H1 (cell line): ENCODE data around the gene HACD2. TPM values are rescaled to one million over a fixed set of nuclear protein-coding genes. Genes with fewer than 3 reads are reported as not detected.

Source experiments
- CTCF ChIA-PET: fragments of 300-600 bp; sonication (Branson Sonifier 250); formaldehyde crosslinking; loops from one replicate; lab custom pipeline; 2021; ENCODE audit not compliant: partially characterized antibody; lab: Charles Lee
- POLR2A ChIA-PET: fragments of 300-600 bp; sonication (Branson Sonifier 250); formaldehyde crosslinking; loops from one replicate; lab custom pipeline; 2021; ENCODE audit warnings: inconsistent platforms; ENCODE audit not compliant: partially characterized antibody; lab: Charles Lee
- DNase-seq, 2 experiments: peaks; one replicate each; pipeline versions ENCODE4 v3.0.0 to v3.0.0-alpha.2; 2010 to 2022; ENCODE audit warnings: low spot score in 2 of 2, low read depth in 1 of 2, mixed read lengths in 1 of 2
- FAIRE-seq: peaks from 2 replicates; lab custom pipeline; 2011; peaks lifted over from hg19 to GRCh38; lab: Jason Lieb, UNC
- H2AFZ ChIP-seq: 2 replicates; pipeline ENCODE4 v1.8.1; 2012; ENCODE audit warnings: low read length, inconsistent platforms
- H2AK5ac ChIP-seq: 2 replicates; pipeline ENCODE4 v1.6.1; 2013; ENCODE audit warnings: low read depth, low read length
- H2BK120ac ChIP-seq: replicated peaks from 2 replicates; pipeline ENCODE3; 2013; ENCODE audit warnings: low read depth, low read length, inconsistent platforms
- H2BK12ac ChIP-seq: 2 replicates; pipeline ENCODE4 v1.6.1; 2013; ENCODE audit warnings: low read depth, low read length
- H2BK15ac ChIP-seq: 2 replicates; pipeline ENCODE4 v1.6.1; 2013; ENCODE audit warnings: low read length
- H2BK20ac ChIP-seq: 2 replicates; pipeline ENCODE4 v1.6.1; 2013; ENCODE audit warnings: low read length
- H2BK5ac ChIP-seq: 2 replicates; pipeline ENCODE4 v1.6.1; 2013; ENCODE audit warnings: low read depth, low read length
- H3K14ac ChIP-seq: 2 replicates; pipeline ENCODE4 v1.6.1; 2013; ENCODE audit warnings: inconsistent platforms; ENCODE audit not compliant: insufficient read length
- H3K18ac ChIP-seq: 2 replicates; pipeline ENCODE4 v1.6.1; 2013; ENCODE audit warnings: low read length; ENCODE audit errors: extremely low read depth
- H3K23ac ChIP-seq: 2 replicates; pipeline ENCODE4 v1.6.1; 2013; ENCODE audit warnings: inconsistent platforms; ENCODE audit not compliant: insufficient read length
- H3K23me2 ChIP-seq: 2 replicates; pipeline ENCODE4 v1.6.1; 2013; ENCODE audit warnings: low read depth, low read length
- H3K27ac ChIP-seq: 2 replicates; pipeline ENCODE4 v1.6.1; 2011; ENCODE audit warnings: low read depth, low read length, inconsistent platforms
- H3K27me3 ChIP-seq, 4 experiments: replicated peaks in 1 of 4; 1 replicate in 1 of 4; 2 replicates in 3 of 4; pipeline versions ENCODE4 v1.6.1 to v1.8.1; 2011 to 2013; ENCODE audit warnings: low read length in 3 of 4, mild to moderate bottlenecking in 3 of 4, inconsistent platforms in 2 of 4, mixed read lengths in 2 of 4, moderate library complexity in 1 of 4; ENCODE audit not compliant: control insufficient read depth in 3 of 4, insufficient read depth in 3 of 4; ENCODE audit errors: extremely low read depth in 1 of 4
- H3K36me3 ChIP-seq, 4 experiments: 2 replicates each; pipeline versions ENCODE4 v1.6.1 to v1.8.1; 2011 to 2013; ENCODE audit warnings: mild to moderate bottlenecking in 4 of 4, low read length in 3 of 4, moderate library complexity in 2 of 4, control low read depth in 1 of 4, inconsistent platforms in 1 of 4; ENCODE audit not compliant: insufficient read depth in 4 of 4, control insufficient read depth in 2 of 4
- H3K4ac ChIP-seq: replicated peaks from 2 replicates; pipeline ENCODE3; 2013; ENCODE audit warnings: low read length, low read depth, mixed read lengths, inconsistent platforms; ENCODE audit not compliant: insufficient read length
- H3K4me1 ChIP-seq, 4 experiments: replicated peaks in 1 of 4; 1 replicate in 1 of 4; 2 replicates in 3 of 4; pipeline versions ENCODE4 v1.6.1 to v1.8.1; 2011 to 2013; ENCODE audit warnings: low read length in 3 of 4, inconsistent platforms in 2 of 4, mixed read lengths in 1 of 4; ENCODE audit not compliant: insufficient read depth in 4 of 4, control insufficient read depth in 3 of 4
- H3K4me2 ChIP-seq, 2 experiments: 2 replicates each; pipeline versions ENCODE4 v1.6.1 to v1.8.1; 2011 to 2013; ENCODE audit warnings: low read depth in 2 of 2, low read length in 2 of 2, control low read depth in 1 of 2, inconsistent platforms in 1 of 2, mild to moderate bottlenecking in 1 of 2; ENCODE audit not compliant: insufficient read depth in 1 of 2
- H3K4me3 ChIP-seq, 4 experiments: fragments of 200-600, 300-600 bp in 1 of 4; sonication (generic), shearing (Covaris generic), sonication (Bioruptor Twin) in 1 of 4; 2 replicates each; pipeline versions ENCODE4 v1.5.1 to v1.8.1; 2011 to 2016; ENCODE audit warnings: low read length in 4 of 4, low read depth in 3 of 4, control low read depth in 2 of 4, inconsistent platforms in 2 of 4, mild to moderate bottlenecking in 2 of 4, mixed read lengths in 1 of 4, moderate library complexity in 1 of 4; ENCODE audit not compliant: insufficient read depth in 2 of 4; ENCODE audit errors: extremely low read depth in 1 of 4
- H3K56ac ChIP-seq: replicated peaks from 2 replicates; pipeline ENCODE3; 2013; ENCODE audit warnings: low read depth, mild to moderate bottlenecking, mixed read lengths, low read length, inconsistent platforms; ENCODE audit not compliant: insufficient read length
- H3K79me1 ChIP-seq: 2 replicates; pipeline ENCODE4 v1.6.1; 2013; ENCODE audit warnings: low read depth, low read length, control low read depth
- H3K79me2 ChIP-seq, 2 experiments: 2 replicates each; pipeline versions ENCODE4 v1.6.1 to v1.8.1; 2012 to 2013; ENCODE audit warnings: low read length in 2 of 2, mild to moderate bottlenecking in 2 of 2, inconsistent platforms in 1 of 2; ENCODE audit not compliant: insufficient read depth in 2 of 2, control insufficient read depth in 1 of 2
- H3K9ac ChIP-seq, 4 experiments: replicated peaks in 1 of 4; 1 replicate in 1 of 4; 2 replicates in 3 of 4; pipeline versions ENCODE4 v1.6.1 to v1.8.1; 2011 to 2013; ENCODE audit warnings: low read depth in 3 of 4, low read length in 3 of 4, control low read depth in 2 of 4, mild to moderate bottlenecking in 2 of 4, moderate library complexity in 2 of 4, inconsistent platforms in 1 of 4; ENCODE audit errors: extremely low read depth in 1 of 4
- H3K9me3 ChIP-seq, 2 experiments: 2 replicates each; pipeline versions ENCODE4 v1.6.1 to v1.8.1; 2012 to 2013; ENCODE audit warnings: mild to moderate bottlenecking in 2 of 2, moderate library complexity in 2 of 2, control low read depth in 1 of 2, inconsistent platforms in 1 of 2, low read depth in 1 of 2, low read length in 1 of 2, mixed read lengths in 1 of 2; ENCODE audit not compliant: insufficient read depth in 2 of 2
- H4K20me1 ChIP-seq, 2 experiments: replicated peaks in 1 of 2; 2 replicates each; pipeline versions ENCODE3 to v1.8.1; 2011 to 2013; ENCODE audit warnings: inconsistent platforms in 2 of 2, low read length in 2 of 2, mild to moderate bottlenecking in 1 of 2; ENCODE audit not compliant: insufficient read depth in 2 of 2, control insufficient read depth in 1 of 2
- H4K5ac ChIP-seq: 2 replicates; pipeline ENCODE4 v1.6.1; 2013; ENCODE audit warnings: low read length, low read depth, mixed read lengths, inconsistent platforms; ENCODE audit not compliant: insufficient read length
- H4K8ac ChIP-seq: 2 replicates; pipeline ENCODE4 v1.8.0; 2013; ENCODE audit warnings: mild to moderate bottlenecking, moderate library complexity, low read length, inconsistent platforms; ENCODE audit not compliant: insufficient read depth; ENCODE audit errors: extremely low read depth
- H4K91ac ChIP-seq: replicated peaks from 2 replicates; pipeline ENCODE3; 2013; ENCODE audit warnings: low read length, mixed read lengths, inconsistent platforms; ENCODE audit not compliant: insufficient read length
- CHD1 ChIP-seq: IDR thresholded peaks from 2 replicates; pipeline ENCODE4 v1.6.1; 2012; ENCODE audit warnings: low read depth, low read length, improper control_type of control experiment
- CREB1 ChIP-seq: IDR thresholded peaks from 2 replicates; pipeline ENCODE4 v1.6.1; 2012; ENCODE audit warnings: inconsistent platforms
- FOSL1 ChIP-seq: IDR thresholded peaks from 2 replicates; pipeline ENCODE4 v1.6.1; 2011; ENCODE audit warnings: mild to moderate bottlenecking, low read depth, low read length, moderate library complexity; ENCODE audit not compliant: insufficient read depth
- NRF1 ChIP-seq: IDR thresholded peaks from 2 replicates; pipeline ENCODE4 v1.6.1; 2011; ENCODE audit warnings: mild to moderate bottlenecking, low read depth, low read length, improper control_type of control experiment
- RXRA ChIP-seq: IDR thresholded peaks from 2 replicates; pipeline ENCODE4 v1.6.1; 2011; ENCODE audit warnings: low read depth, mild to moderate bottlenecking, low read length, moderate library complexity; ENCODE audit not compliant: insufficient read depth
- SIRT6 ChIP-seq: IDR thresholded peaks from one replicate; pipeline ENCODE4 v1.7.1; 2012; ENCODE audit warnings: low read length, inconsistent platforms
- SP2 ChIP-seq: IDR thresholded peaks from 2 replicates; pipeline ENCODE4 v1.6.1; 2012; ENCODE audit warnings: mild to moderate bottlenecking, low read length, inconsistent platforms
- TAF1 ChIP-seq: IDR thresholded peaks from 2 replicates; pipeline ENCODE4 v1.6.1; 2011; ENCODE audit warnings: mild to moderate bottlenecking, low read depth, low read length
- TBP ChIP-seq: IDR thresholded peaks from 2 replicates; pipeline ENCODE4 v1.6.1; 2011; ENCODE audit warnings: low read depth, low read length, improper control_type of control experiment
- WGBS, 2 experiments: shearing (Covaris generic) in 1 of 2; methylation state at CpG; one replicate each; pipeline versions ENCODE4 v1.1.6 to v1.1.7; 2013 to 2015; ENCODE audit warnings: low lambda C conversion rate in 2 of 2, mixed read lengths in 2 of 2, inconsistent platforms in 1 of 2, low coverage in 1 of 2, missing lambda C conversion rate in 1 of 2; ENCODE audit not compliant: insufficient replicate concordance in 2 of 2, insufficient coverage in 1 of 2, insufficient read length in 1 of 2; ENCODE audit errors: extremely low coverage in 1 of 2, missing lambda C conversion rate in 1 of 2; 5-methylcytosine and 5-hydroxymethylcytosine counted together
- polyA plus RNA-seq, 7 experiments: library from polyadenylated mRNA; depleted of rRNA in 3 of 7; stranded (reverse) in 5 of 7; unstranded in 2 of 7; fragments of >200 nt in 5 of 7; fragments of 200-250 nt in 2 of 7; gene quantifications; 1 replicate in 5 of 7; 2 replicates in 1 of 7; 4 replicates in 1 of 7; pipeline versions ENCODE4 v1.2.1 to v1.2.3, GENCODE V29; 2011 to 2013; ENCODE audit warnings: missing spikeins in 2 of 7, mixed read lengths in 2 of 7
- total RNA-seq: library from RNA; stranded (reverse); fragmentation: NEBNext Ultra II Directional; extraction: Animal tissue kit (Norgen Biotek cat#: 25700); gene quantifications from 2 replicates; pipeline ENCODE4 v1.2.1, GENCODE V29; 2021
- TF ChIP-seq, protein P1 (sequence below): IDR thresholded peaks from 2 replicates; pipeline ENCODE4 v1.6.1; 2012; ENCODE audit warnings: inconsistent platforms

HACD2 gene
- total and polyA plus RNA-seq, 2 of the 8 experiments (the other 6 are each of a cell fraction or from before 2014, with no cell fraction given), result 24.9 to 31.2 TPM

DNA sequence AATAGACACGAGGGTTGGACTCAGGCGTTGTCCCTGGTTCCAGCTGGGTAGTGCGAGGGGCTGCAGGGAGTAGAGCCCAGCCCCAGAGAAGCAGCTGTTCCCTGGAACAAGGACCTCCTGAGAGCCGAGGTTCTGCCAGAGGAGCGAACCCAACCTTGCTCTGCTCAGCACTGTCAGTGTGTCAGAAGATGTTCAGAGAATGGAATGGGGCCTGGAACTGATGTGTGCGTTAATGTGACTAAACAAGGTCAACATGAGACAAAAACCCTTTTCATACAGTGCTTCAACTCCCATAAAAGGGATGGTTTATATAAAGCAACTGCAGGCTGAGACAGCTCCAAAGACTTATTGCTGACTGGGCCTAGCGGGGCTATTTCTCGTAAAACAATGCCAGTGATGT is 35.5 kb upstream of the HACD2 start:
- WGBS, 2 experiments, result 90% methylated on average over 8 of the region's 8 CpGs; no CpG with 5 or more reads in 1 of the 2 experiments
- peaks cover 0 to 5% (median 0%) of the 10 kb centered on the region in 4 experiments; a peak in 2 of 8 replicates for H3K36me3 ChIP-seq
- ChIA-PET CTCF (interaction anchor here (0.7 to 9.1 kb wide), 6 partner anchors 8 to 122 kb away, joined by 3 to 46 read pairs (median 4); no protein-coding TSS in a partner anchor), POLR2A (interaction anchor here (1.1 to 1.2 kb wide), 2 partner anchors 12 to 16 kb away, joined by 3 read pairs; no protein-coding TSS in a partner anchor)
- no peaks in the 10 kb centered on the region for H4K20me1 ChIP-seq
- H3K4ac ChIP-seq, result no peak overlapping the region
- H4K8ac ChIP-seq, result no peak overlapping the region
- no peak overlapping the region for H3K4me3 ChIP-seq
- H2BK20ac ChIP-seq, result no peak overlapping the region
- H3K79me1 ChIP-seq, result no peaks in the 10 kb centered on the region
- FAIRE-seq (no peak), DNase-seq (no peak)
- TF ChIP-seq CREB1 (no peak), FOSL1 (no peak), SIRT6 (no peak), NRF1 (no peak), TBP (no peak), TAF1 (no peak), CHD1 (no peak), RXRA (no peak), SP2 (no peak)
- TF ChIP-seq, protein P1, sequence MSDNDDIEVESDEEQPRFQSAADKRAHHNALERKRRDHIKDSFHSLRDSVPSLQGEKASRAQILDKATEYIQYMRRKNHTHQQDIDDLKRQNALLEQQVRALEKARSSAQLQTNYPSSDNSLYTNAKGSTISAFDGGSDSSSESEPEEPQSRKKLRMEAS, result no peak
- H2AK5ac ChIP-seq, result no peak overlapping the region
- H2BK5ac ChIP-seq, result no peak overlapping the region
- no peaks in the 10 kb centered on the region for H3K23me2 ChIP-seq
- H3K4me2 ChIP-seq, result no peak overlapping the region
- 0 out of 7 replicates have a peak, but pooled peaks cover 0 to 4% (median 1%) of the 10 kb centered on the region in 4 experiments for H3K4me1 ChIP-seq
- no peak overlapping the region for H3K14ac ChIP-seq
- H3K27me3 ChIP-seq, result no peaks in the 10 kb centered on the region
- no peak overlapping the region for H2BK120ac ChIP-seq
- H3K27ac ChIP-seq, result no peak overlapping the region
- H2BK15ac ChIP-seq, result no peak overlapping the region
- no peaks in the 10 kb centered on the region for H3K9me3 ChIP-seq
- no peak overlapping the region for H4K5ac ChIP-seq
- no peak overlapping the region for H4K91ac ChIP-seq
- H3K23ac ChIP-seq, result no peak overlapping the region
- no peaks in the 10 kb centered on the region for H3K79me2 ChIP-seq
- no peak overlapping the region for H2AFZ ChIP-seq
- no peak overlapping the region for H2BK12ac ChIP-seq
- H3K18ac ChIP-seq, result no peak overlapping the region
- no peak overlapping the region for H3K9ac ChIP-seq
- no peak overlapping the region for H3K56ac ChIP-seq
